Lower lobe of right lung (tissue), 2 donors: ENCODE results near the gene KASH5. TPM values are rescaled to one million over a fixed set of nuclear protein-coding genes. Genes with fewer than 3 reads are reported as not detected.
"Not testable (repeated sequence)": the region's sequence is repeated elsewhere in the genome, so short reads cannot be mapped to it uniquely, and the experiment has no call there.

ENCODE experiments used
- ATAC-seq, 2 donors: fragments of 200-7000 bp; cut with Tn5 transposase; one replicate each; pipeline ENCODE4 v1.9.1; 2020 to 2022; ENCODE audit warnings: mild to moderate bottlenecking in 2 of 2, moderate library complexity in 2 of 2
- DNase-seq: peaks from one replicate; pipeline ENCODE4 v3.0.0-alpha.2; 2020
- H3K27ac ChIP-seq: fragments of 200-600 bp; one replicate; pipeline ENCODE4 v1.8.0; 2022
- H3K27me3 ChIP-seq: fragments of 200-600 bp; one replicate; pipeline ENCODE4 v1.8.0; 2022; ENCODE audit warnings: low read depth
- H3K36me3 ChIP-seq: fragments of 200-600 bp; one replicate; pipeline ENCODE4 v1.8.0; 2022; ENCODE audit warnings: mild to moderate bottlenecking
- H3K4me1 ChIP-seq: fragments of 200-600 bp; one replicate; pipeline ENCODE4 v1.8.0; 2022
- H3K4me3 ChIP-seq: fragments of 200-600 bp; one replicate; pipeline ENCODE4 v1.8.0; 2022; ENCODE audit warnings: mild to moderate bottlenecking
- H3K9me3 ChIP-seq: fragments of 200-600 bp; one replicate; pipeline ENCODE4 v1.8.0; 2022
- CTCF ChIP-seq: fragments of 200-600 bp; IDR thresholded peaks from one replicate; pipeline ENCODE4 v1.8.0; 2022; ENCODE audit warnings: antibody characterized with exemption, mild to moderate bottlenecking
- intact Hi-C: fragments of 100-400 bp; cut with DNase I; formaldehyde crosslinking; loops from one replicate; pipeline ENCODE4 v1.11.0; 2022
- total RNA-seq: library from RNA; stranded (reverse); fragmentation: NEBNext Ultra II Directional; extraction: Animal tissue kit (Norgen Biotek cat#: 25700); gene quantifications from one replicate; pipeline ENCODE4 v1.2.1, GENCODE V29; 2021
- donor health status: DM: no; HTN: yes; CAD: no; lungs with severe emphysema.

Gene KASH5
- total RNA-seq, 1 donor from 2014 or later, result 3.1 TPM

GRCh38 chr19:49456326-49456725 lies 68.3 kb downstream of the KASH5 start:
- Histone ChIP-seq H3K27me3 (no peaks in the 10 kb centered on the region), H3K9me3 (no peaks in the 10 kb centered on the region), H3K4me3 (no peak overlapping the region), H3K27ac (peak overlapping the region; percentile 52), H3K4me1 (peaks cover 26% of the 10 kb centered on the region), H3K36me3 (peaks cover 21% of the 10 kb centered on the region)
- DNase-seq (no peak), ATAC-seq (no peak)
- TF ChIP-seq CTCF, result no peak
- intact Hi-C loops, result no loop called here

GRCh38 chr19:49458567-49458903 lies 70.5 kb downstream of the KASH5 start:
- Histone ChIP-seq H3K27me3 (no peaks in the 10 kb centered on the region), H3K36me3 (peaks cover 33% of the 10 kb centered on the region), H3K9me3 (no peaks in the 10 kb centered on the region), H3K27ac (peak overlapping the region; percentile 71), H3K4me1 (peaks cover 22% of the 10 kb centered on the region), H3K4me3 (no peak overlapping the region)
- no peak for TF ChIP-seq CTCF
- ATAC-seq, result no peak
- intact Hi-C loops, result no loop called here
- no peak for DNase-seq

- no peak for TF ChIP-seq CTCF
- H3K4me3 ChIP-seq, result no peak overlapping the region
- peaks cover 41% of the 10 kb centered on the region for H3K36me3 ChIP-seq
- no peaks in the 10 kb centered on the region for H3K9me3 ChIP-seq
- H3K27me3 ChIP-seq, result no peaks in the 10 kb centered on the region
- peaks cover 16% of the 10 kb centered on the region for H3K4me1 ChIP-seq
- intact Hi-C loops, result no loop called here
- H3K27ac ChIP-seq, result no peak overlapping the region
- DNase-seq, result no peak
- ATAC-seq, result no peak
Measured at GRCh38 chr19:49459388-49459787, 71.3 kb downstream of the KASH5 start.

GRCh38 chr19:49461130-49461529 lies 73.1 kb downstream of the KASH5 start:
- H3K9me3 ChIP-seq, H3K4me3 ChIP-seq, DNase-seq, H3K4me1 ChIP-seq, ATAC-seq, H3K27ac ChIP-seq, H3K27me3 ChIP-seq, intact Hi-C loops: not testable (repeated sequence)
- peaks cover 58% of the 10 kb centered on the region for H3K36me3 ChIP-seq

- peaks cover 62% of the 10 kb centered on the region for H3K36me3 ChIP-seq
- ATAC-seq (no peak), DNase-seq (no peak)
- H3K27ac ChIP-seq, result no peak overlapping the region
- H3K27me3 ChIP-seq, result no peaks in the 10 kb centered on the region
- peaks cover 8% of the 10 kb centered on the region for H3K4me1 ChIP-seq
- no peaks in the 10 kb centered on the region for H3K9me3 ChIP-seq
- intact Hi-C loops, result no loop called here
- no peak for TF ChIP-seq CTCF
- no peak overlapping the region for H3K4me3 ChIP-seq
Measured at GRCh38 chr19:49461656-49462055, 73.6 kb downstream of the KASH5 start.

- H3K4me3 ChIP-seq, result no peak overlapping the region
- DNase-seq, result no peak
- peaks cover 8% of the 10 kb centered on the region for H3K4me1 ChIP-seq
- H3K27ac ChIP-seq, result no peak overlapping the region
- peaks cover 70% of the 10 kb centered on the region for H3K36me3 ChIP-seq
- TF ChIP-seq CTCF, result no peak
- H3K9me3 ChIP-seq, result no peaks in the 10 kb centered on the region
- no peaks in the 10 kb centered on the region for H3K27me3 ChIP-seq
- ATAC-seq, result no peak
- intact Hi-C loops, result no loop called here
Measured at GRCh38 chr19:49462492-49462891, 74.4 kb downstream of the KASH5 start.
